LoVo (cell line): ENCODE data around the gene SSC5D.

Source experiments
- DNase-seq: peaks from one replicate; pipeline ENCODE4 v3.0.0-alpha.2; 2016; ENCODE audit warnings: low spot score

The SSC5D gene

GRCh38 chr19:55536951-55537740 lies 48.9 kb downstream of the SSC5D start, which contains the start of gene SBK2:
Gene SBK2, minus strand, starts transcription at chr19:55537133. Its CDS starts 839 bp downstream, at chr19:55536294.
- DNase-seq, result no peak

GRCh38 chr19:55537741-55538111 lies 49.5 kb downstream of the SSC5D start:
- DNase-seq, result no peak

- DNase-seq, result no peak
These were observed 49.9 kb downstream of the SSC5D start for GRCh38 chr19:55538132-55538531.

GRCh38 chr19:55539090-55539984 lies 51.1 kb downstream of the SSC5D start:
- no peak for DNase-seq

- no peak for DNase-seq
These were observed 52.4 kb downstream of the SSC5D start for GRCh38 chr19:55540619-55541018.

GRCh38 chr19:55541091-55541490 lies 52.9 kb downstream of the SSC5D start:
- DNase-seq, result no peak

- DNase-seq, result no peak
These were observed 54.1 kb downstream of the SSC5D start for GRCh38 chr19:55542292-55542855.

- DNase-seq, result no peak
These were observed 55.3 kb downstream of the SSC5D start for GRCh38 chr19:55543567-55543966.

- DNase-seq, result no peak
These were observed 55.8 kb downstream of the SSC5D start for GRCh38 chr19:55544014-55544413.

- DNase-seq, result no peak
These were observed 56.7 kb downstream of the SSC5D start for GRCh38 chr19:55544776-55545439.

- DNase-seq, result no peak
These were observed 57.2 kb downstream of the SSC5D start, which contains the start of gene SBK3 for GRCh38 chr19:55545443-55545842. Gene SBK3, minus strand, starts transcription at chr19:55545543. Its CDS starts 0 bp downstream, at chr19:55545543.

- DNase-seq, result no peak
These were observed 57.8 kb downstream of the SSC5D start for GRCh38 chr19:55546011-55546410.

- DNase-seq, result no peak
These were observed 58.8 kb downstream of the SSC5D start for GRCh38 chr19:55546822-55547614.

GRCh38 chr19:55549500-55550320 lies 61.5 kb downstream of the SSC5D start:
- DNase-seq, result peak; percentile 59

- DNase-seq, result no peak
These were observed 62.0 kb downstream of the SSC5D start for GRCh38 chr19:55550321-55550650.

- DNase-seq, result no peak
These were observed 64.0 kb downstream of the SSC5D start for GRCh38 chr19:55552206-55552605.

- no peak for DNase-seq
These were observed 64.4 kb downstream of the SSC5D start for GRCh38 chr19:55552620-55553019.

- no peak for DNase-seq
These were observed 65.3 kb downstream of the SSC5D start for GRCh38 chr19:55553217-55554182.

- no peak for DNase-seq
These were observed 66.1 kb downstream of the SSC5D start for GRCh38 chr19:55554302-55554701.
